Nucleus accumbens (tissue), 56 donors: Measurements from ENCODE around the gene SLC8A2.

ENCODE experiments used
- DNase-seq, 56 donors: peaks; one replicate each; lab custom pipeline; 2025; lab: John Stamatoyannopoulos, UW

Gene SLC8A2

DNA sequence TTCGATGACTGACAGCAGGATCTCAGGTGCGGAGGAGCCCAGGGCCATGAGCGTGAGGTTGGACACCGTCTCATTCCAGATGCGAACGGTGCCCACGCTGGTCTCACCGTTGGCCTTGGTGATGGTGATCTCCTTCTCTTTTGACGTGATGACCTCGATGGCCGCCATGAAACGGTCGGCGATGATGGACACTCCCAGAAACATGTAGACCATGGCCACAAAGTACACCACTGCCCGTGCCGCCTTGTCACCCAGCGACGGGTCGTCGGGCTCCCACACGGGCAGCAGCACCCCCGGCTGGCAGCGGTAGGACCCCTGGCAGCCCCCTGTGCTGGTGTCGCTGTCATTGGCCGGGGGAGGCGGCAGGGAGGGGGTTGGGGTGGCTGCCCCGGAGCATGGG is 5.7 kb downstream of the SLC8A2 start:
- no peak for DNase-seq

DNA sequence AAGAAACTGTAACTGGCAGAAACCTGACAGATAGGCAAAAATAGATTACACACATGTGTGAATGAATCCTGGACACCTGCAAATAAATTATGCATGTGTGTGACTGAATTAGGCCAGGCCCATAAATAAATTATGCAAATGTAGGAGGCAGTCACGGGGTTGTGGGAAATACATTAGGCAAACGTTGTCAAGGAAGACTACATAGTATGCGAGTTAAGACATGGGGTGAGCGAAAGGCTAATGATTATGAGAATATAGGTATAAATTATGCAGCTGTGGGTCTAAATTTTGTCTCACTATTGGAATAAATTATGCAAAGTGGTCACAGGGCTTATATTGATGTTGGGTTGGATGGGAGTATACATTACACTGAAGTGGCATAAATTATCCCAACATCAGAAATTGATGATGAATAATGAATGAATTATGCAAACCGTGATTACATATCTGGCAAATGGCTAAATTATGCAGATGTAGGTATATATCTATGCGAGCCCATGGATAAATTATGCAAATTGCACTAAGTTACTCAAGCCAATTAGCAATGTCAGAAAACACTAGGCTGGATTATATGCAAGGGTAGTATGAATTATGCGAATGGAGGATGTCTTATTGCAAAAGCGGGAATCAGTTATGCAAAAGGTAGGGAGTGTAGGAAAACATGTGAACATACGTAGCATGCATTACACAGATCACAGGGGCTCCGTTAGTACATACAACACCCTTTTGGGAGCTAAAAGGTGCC is 6.8 kb downstream of the SLC8A2 start:
- DNase-seq: no peak

DNA sequence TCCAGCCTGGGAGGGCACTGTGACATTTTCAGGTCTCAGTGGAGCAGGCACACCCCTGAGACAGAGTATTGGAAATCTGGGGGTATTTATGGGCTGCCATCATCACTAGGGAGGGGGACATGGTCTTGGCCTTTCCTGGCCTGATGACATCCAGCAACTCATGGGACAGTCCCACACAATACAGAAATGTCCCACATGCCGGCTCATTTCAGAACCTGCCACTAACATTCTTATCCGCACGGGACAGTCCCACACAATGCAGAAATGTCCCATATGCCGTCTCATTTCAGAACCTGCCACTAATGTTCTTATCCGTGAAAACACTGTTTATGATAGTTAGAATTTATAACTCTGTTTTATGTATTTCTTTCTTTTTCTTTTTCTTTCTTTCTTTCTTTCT is 9.8 kb downstream of the SLC8A2 start:
- DNase-seq: no peak

DNA sequence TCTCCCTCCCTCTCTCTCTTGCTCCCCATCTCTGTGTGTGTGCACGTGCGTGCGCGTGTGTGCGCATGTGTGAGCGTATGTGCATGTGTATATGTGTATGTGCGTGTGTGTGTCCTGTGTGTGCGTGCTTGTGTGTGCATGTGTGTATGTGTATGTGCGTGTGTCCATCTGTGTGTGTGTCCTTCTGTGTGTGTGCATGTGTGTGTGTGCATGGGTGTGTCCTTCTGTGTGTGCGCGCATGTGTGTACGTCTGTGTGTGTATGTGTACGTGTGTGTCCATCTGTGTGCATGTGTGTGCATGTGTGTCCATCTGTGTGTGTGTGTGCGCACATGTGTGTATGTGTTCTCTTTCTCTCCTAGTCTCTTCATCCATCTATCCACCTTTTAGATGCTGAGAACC is 12.2 kb downstream of the SLC8A2 start:
- DNase-seq: no peak

DNA sequence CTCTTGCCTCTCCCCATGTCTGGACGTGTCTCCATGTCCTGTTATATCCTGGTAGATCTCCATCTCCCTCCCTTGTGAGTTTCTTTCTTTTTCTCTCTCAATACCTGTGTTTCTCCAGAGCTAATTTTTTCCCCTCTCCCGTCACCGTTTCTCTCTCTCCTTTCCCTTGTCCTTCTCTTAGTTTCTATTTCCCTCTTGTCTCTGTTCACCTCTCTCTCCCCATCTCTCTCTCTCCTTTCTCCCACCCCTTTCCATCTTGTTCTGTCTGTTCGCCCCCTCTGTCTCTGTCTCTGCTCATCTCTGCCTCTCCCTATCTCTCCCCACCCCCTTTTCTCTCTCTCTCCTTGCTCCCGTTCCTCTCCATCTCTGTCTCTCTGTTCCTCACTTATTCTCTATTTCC is 13.0 kb downstream of the SLC8A2 start:
- DNase-seq: no peak

DNA sequence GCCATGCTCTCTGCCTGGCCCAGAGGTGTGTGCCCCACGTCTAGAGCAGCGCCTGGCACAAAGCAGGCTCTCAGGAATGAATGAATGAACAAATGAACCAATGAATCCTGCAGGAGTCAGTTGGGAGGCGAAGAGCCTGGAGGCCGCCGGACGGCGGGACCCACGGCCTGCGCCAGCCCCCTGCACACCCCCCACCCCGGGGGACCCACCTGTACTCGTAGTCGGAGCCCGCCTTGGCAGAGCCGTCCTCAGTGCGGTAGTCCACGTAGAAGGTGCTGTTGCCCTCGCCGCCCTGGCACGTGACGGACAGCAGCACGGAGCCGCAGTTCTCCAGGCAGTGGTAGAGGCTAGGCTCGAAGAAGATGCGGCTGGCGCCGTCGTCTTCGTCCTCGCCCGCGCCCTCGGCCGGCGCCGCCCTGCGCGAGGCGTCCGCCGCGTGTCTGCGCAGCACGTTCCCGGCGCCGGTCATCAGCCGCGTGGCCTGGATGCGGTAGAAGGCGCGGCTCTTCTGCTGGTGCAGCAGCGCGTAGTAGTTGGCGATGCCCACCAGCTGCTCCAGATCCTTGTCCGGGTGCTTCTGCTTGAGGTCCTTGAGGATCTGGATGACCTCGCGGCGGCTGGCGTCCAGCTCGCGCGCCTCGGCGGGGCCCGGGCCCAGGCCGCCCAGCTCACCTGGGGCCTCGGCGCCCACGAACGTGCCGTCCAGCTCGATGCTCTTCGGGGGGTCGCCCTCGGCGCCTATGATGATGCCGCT is 14.8 kb downstream of the SLC8A2 start:
- no peak for DNase-seq

DNA sequence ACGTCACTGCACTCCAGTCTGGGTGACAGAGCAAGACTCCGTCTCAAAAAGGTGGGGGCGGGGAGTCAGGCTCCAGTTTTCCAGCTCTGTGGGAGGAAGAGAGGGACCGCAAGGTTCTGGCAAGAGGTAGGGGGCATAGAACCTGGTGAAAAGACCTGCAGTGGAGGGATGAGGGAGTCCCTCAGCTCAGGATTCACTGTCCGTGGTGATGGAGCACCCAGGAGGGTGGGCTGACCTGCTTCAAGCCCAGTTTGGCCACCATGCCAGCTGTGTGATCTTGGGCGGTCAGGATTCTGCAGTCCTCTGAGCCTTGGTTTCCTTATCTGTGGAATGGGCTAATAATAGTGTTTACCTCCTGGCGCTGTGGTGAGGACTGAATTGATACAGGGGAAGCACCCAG is 21.2 kb downstream of the SLC8A2 start:
- no peak for DNase-seq

DNA sequence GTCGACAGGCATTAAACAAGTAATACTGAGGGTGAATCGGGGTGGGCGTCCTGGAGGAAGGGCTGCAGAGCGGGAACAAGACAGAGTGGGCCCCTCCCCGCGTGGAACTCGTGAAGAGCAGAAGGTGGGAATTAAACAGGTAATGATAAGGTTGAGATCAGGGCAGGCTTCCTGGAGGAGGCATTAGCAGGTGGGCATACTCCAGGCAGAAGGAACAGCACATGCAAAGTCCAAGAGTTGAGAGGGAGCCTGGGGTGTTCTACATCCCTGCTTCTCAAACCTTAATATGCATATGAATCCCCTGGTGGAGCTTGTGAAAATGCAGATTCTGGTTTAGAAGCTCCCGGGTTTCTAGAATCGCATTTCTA is 23.3 kb downstream of the SLC8A2 start:
- no peak for DNase-seq

DNA sequence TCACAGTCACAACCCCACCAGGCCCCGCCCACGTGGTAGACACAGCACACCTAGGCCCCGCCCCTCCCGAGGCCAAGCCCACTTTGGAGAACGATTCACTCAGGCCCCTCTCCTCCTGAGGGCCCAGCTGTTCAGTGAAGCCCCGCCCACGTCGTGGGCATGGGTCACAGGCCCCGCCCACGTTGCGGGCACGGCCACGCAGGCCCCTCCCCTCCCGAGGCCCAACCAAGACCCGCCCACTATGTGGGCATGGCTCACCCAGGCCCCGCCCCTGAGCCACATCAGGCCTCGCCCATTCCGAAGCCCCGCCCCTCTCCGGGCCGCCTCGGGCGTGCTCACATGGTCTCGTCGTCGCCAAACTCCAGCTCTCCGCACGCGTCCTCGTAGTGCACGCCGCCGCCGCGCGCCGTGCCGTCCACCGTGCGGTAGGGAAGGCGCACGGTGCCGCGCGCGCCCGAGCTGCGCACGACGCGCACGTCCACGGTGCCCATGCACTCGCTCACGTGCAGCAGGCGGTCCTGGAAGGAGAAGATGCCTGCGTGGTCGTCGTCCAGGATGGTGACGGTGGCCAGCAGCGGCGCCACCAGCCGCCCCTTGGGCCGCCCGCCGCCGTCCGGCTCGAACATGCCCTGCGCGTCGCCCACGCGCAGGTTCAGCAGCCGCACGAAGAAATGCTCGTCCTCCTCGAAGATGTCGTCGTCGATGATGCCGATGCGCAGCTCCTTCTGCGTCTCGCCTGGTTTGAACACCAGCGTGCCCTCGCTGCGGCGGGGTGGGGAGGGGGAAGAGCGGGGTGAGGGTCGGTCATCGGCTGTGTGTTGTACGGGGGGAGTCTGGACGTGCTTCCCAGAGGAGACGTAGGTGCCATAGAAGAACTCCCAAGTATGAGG is 24.0 kb downstream of the SLC8A2 start:
- peak in 30 of 56 donors; percentile 1 to 76 (median 31) for DNase-seq

DNA sequence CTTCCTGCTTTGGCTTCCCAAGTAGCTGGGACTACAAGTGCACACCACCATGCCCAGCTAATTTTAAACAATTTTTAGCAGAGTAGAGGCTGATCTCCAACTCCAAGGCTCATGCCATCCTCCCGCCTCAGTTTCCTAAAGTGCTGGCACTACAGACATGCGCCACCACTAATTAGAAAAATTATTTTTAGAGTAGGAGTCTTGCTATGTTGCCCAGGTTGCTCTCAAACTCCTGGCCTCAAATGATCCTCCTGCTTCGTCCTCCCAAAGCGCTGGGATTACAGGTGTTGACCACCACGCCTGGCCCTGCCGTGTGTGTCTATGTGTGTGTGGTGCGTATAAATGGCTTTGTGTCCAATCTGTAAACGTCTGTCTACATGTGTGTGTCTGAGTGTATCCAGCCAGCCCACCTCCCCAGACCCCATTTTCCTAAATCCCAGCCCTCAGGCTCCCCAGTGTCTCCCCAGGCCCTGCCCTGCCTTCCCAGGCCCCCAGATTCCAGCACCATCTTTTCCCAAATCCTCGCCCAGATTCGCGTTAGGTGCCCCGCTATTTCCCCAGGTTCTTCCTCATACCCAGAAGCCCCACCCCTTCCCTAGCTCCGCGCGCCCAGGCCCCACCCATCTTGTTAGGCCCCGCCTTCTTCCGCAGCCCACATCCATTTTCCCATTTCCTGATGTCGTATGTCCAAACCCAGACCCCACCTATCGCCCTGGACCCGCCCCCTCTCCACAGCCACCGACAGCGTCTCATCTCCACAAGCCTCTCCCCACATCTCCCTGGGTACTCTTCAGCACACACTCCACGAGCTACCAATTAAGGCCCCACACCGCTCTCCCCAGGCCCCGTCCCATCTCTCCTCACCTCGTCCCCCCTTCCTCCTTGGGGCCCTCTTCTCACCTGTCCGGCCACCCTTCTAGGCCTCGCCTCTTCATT is 24.9 kb downstream of the SLC8A2 start:
- DNase-seq: peak in 8 of 56 donors; percentile 9 to 41 (median 27)

DNA sequence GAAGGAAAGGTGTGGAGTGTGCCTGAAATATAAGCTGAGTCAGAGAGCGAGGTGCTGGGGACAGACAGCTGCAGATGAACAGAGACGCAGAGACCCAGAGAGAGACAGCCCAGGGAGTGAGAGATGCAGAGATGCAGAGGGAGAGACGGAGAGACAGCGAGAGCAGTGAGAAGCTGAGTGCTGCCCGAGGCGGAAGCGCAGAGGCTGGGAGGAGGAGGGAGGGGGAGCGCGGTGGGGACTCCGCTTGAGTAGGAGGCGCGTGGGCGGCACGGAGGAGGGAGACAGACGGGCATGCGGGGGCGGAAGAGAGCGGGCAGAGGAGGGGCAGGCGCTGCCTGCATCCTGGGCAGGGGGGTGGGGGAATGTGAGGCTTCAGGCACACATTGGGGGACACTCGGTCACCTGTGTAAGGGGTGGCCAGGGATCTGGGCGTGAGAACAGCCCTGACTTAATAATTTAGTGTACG is 25.7 kb downstream of the SLC8A2 start:
- peak in 28 of 56 donors; percentile 4 to 80 (median 30) for DNase-seq

DNA sequence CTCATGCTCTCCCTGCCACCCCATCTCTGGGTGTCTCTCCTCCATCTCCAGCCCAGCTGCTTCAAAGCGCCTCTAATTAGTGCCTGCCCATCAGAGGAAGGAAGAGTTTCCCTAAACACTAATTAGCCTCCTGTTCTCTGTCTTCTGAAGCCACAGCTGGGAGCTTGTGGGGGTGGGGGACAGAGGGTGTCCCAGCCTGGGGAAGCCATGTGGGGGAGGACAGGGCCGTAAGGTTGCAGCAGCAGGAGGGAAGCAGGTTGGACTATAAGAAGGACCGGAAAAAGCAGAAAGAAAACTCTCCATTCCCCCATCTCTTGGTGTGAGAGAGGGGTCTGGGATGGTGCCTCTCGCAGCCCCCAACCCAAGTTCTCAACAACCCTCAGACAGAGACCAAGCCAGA is 26.2 kb downstream of the SLC8A2 start:
- no peak for DNase-seq

DNA sequence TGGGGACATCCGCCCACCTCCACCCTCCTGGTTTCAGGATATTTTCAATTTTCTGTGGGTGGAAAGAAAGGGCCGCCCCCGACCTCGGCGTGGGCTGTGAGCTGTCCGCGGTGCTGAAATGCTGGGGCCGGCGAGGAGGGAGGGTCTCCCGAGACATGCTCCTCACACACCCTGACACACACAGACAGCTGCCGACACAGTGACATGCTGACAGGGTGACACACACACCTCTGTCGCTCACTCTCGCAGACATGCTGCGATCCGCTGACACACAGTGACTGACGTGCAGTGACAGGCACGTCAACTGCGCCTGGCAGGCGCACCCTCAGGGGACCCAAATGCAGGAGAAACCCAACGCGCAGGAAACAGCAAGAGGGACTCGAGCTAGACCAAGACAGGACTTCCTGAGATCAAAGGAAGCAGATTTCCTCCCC is 27.3 kb downstream of the SLC8A2 start:
- DNase-seq: peak in 4 of 56 donors; percentile 7 to 49 (median 10)

DNA sequence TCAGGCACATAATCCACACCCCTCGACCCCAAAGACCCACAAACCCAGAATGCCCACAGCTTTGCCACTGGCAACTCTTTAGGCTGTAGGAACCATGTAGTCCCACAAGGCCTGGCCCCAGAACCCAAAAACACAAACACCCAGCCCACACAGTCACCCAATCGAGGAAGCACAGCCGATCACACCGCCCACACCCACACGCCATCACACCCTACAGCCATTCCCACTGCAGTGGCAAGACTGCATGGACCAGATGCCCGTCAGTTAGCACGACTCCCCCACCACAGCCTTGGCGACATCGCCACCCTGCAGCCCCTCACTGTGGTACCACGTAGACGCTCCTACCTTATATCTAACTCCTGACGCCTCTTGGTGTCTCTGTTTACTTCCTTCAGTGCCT is 28.4 kb downstream of the SLC8A2 start:
- peak in 2 of 56 donors; percentile 8 to 17 for DNase-seq

DNA sequence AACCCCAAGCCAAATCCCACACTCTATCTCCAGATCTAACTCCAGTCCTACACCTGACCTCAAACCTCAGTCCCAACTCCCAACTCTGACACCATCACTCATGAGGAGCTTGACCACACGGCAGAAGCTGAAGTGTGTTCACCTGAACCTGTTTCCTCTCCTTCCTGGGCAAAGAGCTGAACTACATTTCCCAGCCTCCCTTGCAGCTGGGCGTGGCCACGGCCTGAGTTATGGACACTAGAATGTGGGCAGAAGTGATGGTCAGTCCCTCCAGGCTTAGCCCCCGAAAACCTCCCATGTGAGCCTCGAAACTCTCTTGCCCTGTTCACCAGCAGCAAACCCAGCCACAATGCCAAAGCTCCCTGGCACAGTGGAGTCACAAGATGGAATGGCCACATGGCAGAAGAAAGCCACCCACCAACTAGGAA is 32.9 kb downstream of the SLC8A2 start:
- DNase-seq: no peak

DNA sequence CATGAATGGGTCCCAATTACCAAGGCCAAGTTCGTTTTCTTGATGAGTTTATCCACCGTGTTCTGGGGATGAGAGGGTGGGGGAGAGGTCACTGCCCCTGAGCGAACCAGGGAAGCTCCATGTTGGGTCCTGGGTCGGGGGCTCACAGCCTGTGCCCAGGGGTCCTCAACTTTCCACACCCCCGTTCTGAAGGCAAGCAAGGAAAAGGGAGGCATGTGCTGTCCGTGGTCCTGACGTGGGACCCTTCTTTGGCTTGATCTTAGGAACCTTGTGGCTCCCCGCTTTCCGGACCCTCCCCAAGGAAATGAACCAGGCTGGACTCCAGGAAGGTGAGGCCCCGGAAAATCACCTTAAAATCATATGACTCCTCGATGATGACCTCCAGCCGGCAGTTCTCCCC is 34.2 kb downstream of the SLC8A2 start:
- DNase-seq: no peak

DNA sequence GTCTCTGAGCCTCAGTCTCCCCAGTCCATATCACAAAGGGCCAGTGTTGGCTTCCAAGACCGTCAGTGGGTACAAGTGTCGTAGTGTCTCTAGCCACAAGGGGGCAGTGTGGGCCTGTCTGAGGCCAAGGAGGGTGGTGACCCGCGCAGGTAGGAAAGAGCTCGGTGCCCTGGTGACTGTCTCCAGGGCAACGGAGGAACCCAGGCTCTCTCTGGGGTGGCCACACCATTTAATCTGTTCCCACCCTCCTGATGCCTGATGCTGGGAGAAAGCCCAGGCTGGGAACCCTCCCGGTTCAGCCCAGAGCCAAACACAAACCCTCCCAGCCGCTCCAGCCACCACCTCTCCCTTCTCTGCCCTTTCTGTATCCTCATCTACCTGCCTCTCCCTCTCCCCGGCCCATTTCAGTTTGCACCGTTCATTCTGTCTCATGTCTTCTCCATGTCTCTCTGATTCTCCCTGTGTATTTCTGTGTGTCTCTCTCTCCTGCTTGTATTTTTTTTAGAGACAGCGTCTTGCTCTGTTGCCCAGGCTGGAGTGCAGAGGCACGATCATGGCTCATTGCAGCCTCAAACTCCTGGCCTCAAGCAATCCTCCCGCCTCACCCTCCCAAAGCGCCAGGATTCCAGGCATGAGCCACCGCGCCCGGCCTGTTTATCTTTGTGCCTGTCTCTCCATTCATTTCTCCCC is 34.8 kb downstream of the SLC8A2 start:
- DNase-seq: peak in 52 of 56 donors; percentile 8 to 88 (median 56)

DNA sequence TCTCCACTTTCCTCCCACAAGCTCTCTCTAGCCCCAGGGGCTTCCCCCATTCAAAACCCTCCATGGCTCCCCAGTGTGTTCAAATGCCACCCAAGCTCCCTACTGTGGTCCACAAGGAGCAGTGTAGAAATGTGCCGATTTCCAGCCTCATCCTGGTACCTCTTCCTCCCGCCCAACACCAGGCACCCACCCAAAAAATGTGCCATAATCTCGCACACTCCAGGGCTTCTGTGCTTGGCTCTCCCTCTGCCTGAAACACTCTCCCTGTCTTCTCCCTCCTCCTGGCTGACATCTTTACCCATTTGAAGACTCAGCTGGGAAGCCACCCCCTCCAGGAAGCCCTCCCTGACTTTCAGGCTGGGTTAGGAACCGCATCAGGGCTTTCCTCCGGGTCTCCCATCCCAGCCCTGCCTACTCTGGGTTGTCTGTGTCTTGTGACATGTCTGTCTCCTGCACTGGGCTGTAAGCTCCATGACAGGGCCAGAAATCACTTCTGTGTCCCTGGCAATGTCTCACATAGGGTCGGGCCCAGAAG is 35.7 kb downstream of the SLC8A2 start:
- DNase-seq: no peak

DNA sequence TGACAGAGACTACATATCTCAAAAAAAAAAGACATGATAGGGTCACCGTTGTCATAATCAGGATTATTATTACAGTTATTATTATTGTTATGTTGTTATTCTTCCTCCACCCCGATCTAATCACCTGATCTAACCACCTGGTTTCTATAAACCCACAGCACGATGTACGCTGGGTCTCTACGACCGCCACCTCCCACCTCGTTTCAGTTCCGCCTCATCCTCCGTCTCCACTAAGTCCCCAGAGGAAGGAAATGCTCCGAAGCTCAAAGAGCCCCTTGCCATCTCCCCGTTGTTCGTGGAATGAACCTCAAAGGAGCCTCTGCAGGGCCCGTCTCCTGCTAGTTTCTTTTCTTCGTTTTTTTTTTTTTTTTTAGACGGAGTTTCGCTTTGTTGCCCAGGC is 36.5 kb downstream of the SLC8A2 start:
- no peak for DNase-seq
